ENCODE data around the gene SIRT3.

Gene SIRT3

GRCh38 chr11:208181-208916 is 27.8 kb downstream of the SIRT3 start:
- peaks cover 29% of the 10 kb centered on the region for H3K4me1 ChIP-seq (ENCODE audit: control insufficient read depth, insufficient read depth, low read length)
- peak overlapping the region; percentile 97 for H3K9ac ChIP-seq (ENCODE audit: low read length)
- H3K4me3 ChIP-seq (ENCODE audit: low read length), result peak overlapping the region; percentile 88
- H3K36me3 ChIP-seq (ENCODE audit: control insufficient read depth, insufficient read depth, low read length), result peaks cover 29% of the 10 kb centered on the region
- no peaks in the 10 kb centered on the region for H3K27me3 ChIP-seq (ENCODE audit: control insufficient read depth, insufficient read depth, low read length)
- H3K9me3 ChIP-seq (ENCODE audit: control insufficient read depth, low read length), result no peaks in the 10 kb centered on the region

- Histone ChIP-seq H3K4me1 (ENCODE audit: control insufficient read depth, insufficient read depth, low read length) (peaks cover 29% of the 10 kb centered on the region), H3K36me3 (ENCODE audit: control insufficient read depth, insufficient read depth, low read length) (peaks cover 26% of the 10 kb centered on the region), H3K9me3 (ENCODE audit: control insufficient read depth, low read length) (no peaks in the 10 kb centered on the region), H3K4me3 (ENCODE audit: low read length) (peak overlapping the region; percentile 88), H3K27me3 (ENCODE audit: control insufficient read depth, insufficient read depth, low read length) (no peaks in the 10 kb centered on the region), H3K9ac (ENCODE audit: low read length) (peak overlapping the region; percentile 97)
These were observed 28.3 kb downstream of the SIRT3 start for GRCh38 chr11:207863-208180.

GRCh38 chr11:207208-207862 is 28.8 kb downstream of the SIRT3 start, which contains the start of the genes BET1L and RIC8A:
TSS of gene BET1L (minus strand) at chr11:207399. CDS start at chr11:207321, 78 bp downstream.
TSS of gene RIC8A (plus strand) at chr11:207708. CDS start at chr11:208855, 1,147 bp downstream.
- Histone ChIP-seq H3K36me3 (ENCODE audit: control insufficient read depth, insufficient read depth, low read length) (peaks cover 21% of the 10 kb centered on the region), H3K4me1 (ENCODE audit: control insufficient read depth, insufficient read depth, low read length) (peaks cover 29% of the 10 kb centered on the region), H3K9ac (ENCODE audit: low read length) (peak within 1 kb of the TSS; percentile 97)

GRCh38 chr11:206526-207207 is 29.5 kb downstream of the SIRT3 start:
- no peaks in the 10 kb centered on the region for H3K27me3 ChIP-seq (ENCODE audit: control insufficient read depth, insufficient read depth, low read length)
- peaks cover 29% of the 10 kb centered on the region for H3K4me1 ChIP-seq (ENCODE audit: control insufficient read depth, insufficient read depth, low read length)
- peak overlapping the region; percentile 89 for H3K4me3 ChIP-seq (ENCODE audit: low read length)
- H3K36me3 ChIP-seq (ENCODE audit: control insufficient read depth, insufficient read depth, low read length), result peaks cover 17% of the 10 kb centered on the region
- H3K9ac ChIP-seq (ENCODE audit: low read length), result peak overlapping the region; percentile 97
- no peaks in the 10 kb centered on the region for H3K9me3 ChIP-seq (ENCODE audit: control insufficient read depth, low read length)

More at GRCh38 chr11:207208-207862, 28.8 kb downstream of the SIRT3 start, which contains the start of the genes BET1L and RIC8A:
- Histone ChIP-seq H3K9me3 (ENCODE audit: control insufficient read depth, low read length) (no peaks in the 10 kb centered on the region), H3K27me3 (ENCODE audit: control insufficient read depth, insufficient read depth, low read length) (no peaks in the 10 kb centered on the region), H3K4me3 (ENCODE audit: low read length) (peak within 1 kb of the TSS; percentile 89)

- Histone ChIP-seq H3K9me3 (ENCODE audit: control insufficient read depth, low read length) (no peaks in the 10 kb centered on the region), H3K36me3 (ENCODE audit: control insufficient read depth, insufficient read depth, low read length) (peaks cover 17% of the 10 kb centered on the region), H3K4me3 (ENCODE audit: low read length) (peak overlapping the region; percentile 89), H3K27me3 (ENCODE audit: control insufficient read depth, insufficient read depth, low read length) (no peaks in the 10 kb centered on the region), H3K4me1 (ENCODE audit: control insufficient read depth, insufficient read depth, low read length) (peaks cover 29% of the 10 kb centered on the region), H3K9ac (ENCODE audit: low read length) (peak overlapping the region; percentile 97)
These were observed 30.1 kb downstream of the SIRT3 start for GRCh38 chr11:206002-206384.

GRCh38 chr11:205221-206001 is 30.7 kb downstream of the SIRT3 start:
- no peaks in the 10 kb centered on the region for H3K9me3 ChIP-seq (ENCODE audit: control insufficient read depth, low read length)
- H3K36me3 ChIP-seq (ENCODE audit: control insufficient read depth, insufficient read depth, low read length), result peaks cover 13% of the 10 kb centered on the region
- no peak overlapping the region for H3K4me3 ChIP-seq (ENCODE audit: low read length)
- H3K4me1 ChIP-seq (ENCODE audit: control insufficient read depth, insufficient read depth, low read length), result peaks cover 29% of the 10 kb centered on the region
- H3K9ac ChIP-seq (ENCODE audit: low read length), result peak overlapping the region; percentile 97
- no peaks in the 10 kb centered on the region for H3K27me3 ChIP-seq (ENCODE audit: control insufficient read depth, insufficient read depth, low read length)

GRCh38 chr11:204587-205109 is 31.5 kb downstream of the SIRT3 start:
- H3K4me3 ChIP-seq (ENCODE audit: low read length), result no peak overlapping the region
- H3K27me3 ChIP-seq (ENCODE audit: control insufficient read depth, insufficient read depth, low read length), result no peaks in the 10 kb centered on the region
- no peaks in the 10 kb centered on the region for H3K9me3 ChIP-seq (ENCODE audit: control insufficient read depth, low read length)
- peaks cover 21% of the 10 kb centered on the region for H3K4me1 ChIP-seq (ENCODE audit: control insufficient read depth, insufficient read depth, low read length)
- no peak overlapping the region for H3K9ac ChIP-seq (ENCODE audit: low read length)
- H3K36me3 ChIP-seq (ENCODE audit: control insufficient read depth, insufficient read depth, low read length), result peaks cover 6% of the 10 kb centered on the region

- no peak overlapping the region for H3K9ac ChIP-seq (ENCODE audit: low read length)
- H3K36me3 ChIP-seq (ENCODE audit: control insufficient read depth, insufficient read depth, low read length), result peaks cover 5% of the 10 kb centered on the region
- no peak overlapping the region for H3K4me3 ChIP-seq (ENCODE audit: low read length)
- no peaks in the 10 kb centered on the region for H3K9me3 ChIP-seq (ENCODE audit: control insufficient read depth, low read length)
- peaks cover 15% of the 10 kb centered on the region for H3K4me1 ChIP-seq (ENCODE audit: control insufficient read depth, insufficient read depth, low read length)
- no peaks in the 10 kb centered on the region for H3K27me3 ChIP-seq (ENCODE audit: control insufficient read depth, insufficient read depth, low read length)
These were observed 32.1 kb downstream of the SIRT3 start for GRCh38 chr11:203945-204586.

GRCh38 chr11:203056-203944 is 32.8 kb downstream of the SIRT3 start:
- H3K9me3 ChIP-seq (ENCODE audit: control insufficient read depth, low read length), result no peaks in the 10 kb centered on the region
- H3K4me3 ChIP-seq (ENCODE audit: low read length), result no peak overlapping the region
- no peaks in the 10 kb centered on the region for H3K27me3 ChIP-seq (ENCODE audit: control insufficient read depth, insufficient read depth, low read length)
- no peak overlapping the region for H3K9ac ChIP-seq (ENCODE audit: low read length)
- H3K36me3 ChIP-seq (ENCODE audit: control insufficient read depth, insufficient read depth, low read length), result peaks cover 5% of the 10 kb centered on the region
- H3K4me1 ChIP-seq (ENCODE audit: control insufficient read depth, insufficient read depth, low read length), result peaks cover 15% of the 10 kb centered on the region

- H3K27me3 ChIP-seq (ENCODE audit: control insufficient read depth, insufficient read depth, low read length), result no peaks in the 10 kb centered on the region
- no peak overlapping the region for H3K9ac ChIP-seq (ENCODE audit: low read length)
- peaks cover 5% of the 10 kb centered on the region for H3K36me3 ChIP-seq (ENCODE audit: control insufficient read depth, insufficient read depth, low read length)
- peaks cover 15% of the 10 kb centered on the region for H3K4me1 ChIP-seq (ENCODE audit: control insufficient read depth, insufficient read depth, low read length)
- no peaks in the 10 kb centered on the region for H3K9me3 ChIP-seq (ENCODE audit: control insufficient read depth, low read length)
- H3K4me3 ChIP-seq (ENCODE audit: low read length), result no peak overlapping the region
These were observed 33.7 kb downstream of the SIRT3 start for GRCh38 chr11:202490-202889.
